Left lobe of liver (tissue), 2 donors: ENCODE measurements around the gene BRD1. TPM values are rescaled to one million over a fixed set of nuclear protein-coding genes. Genes with fewer than 3 reads are reported as not detected.
A peak's percentile ranks its signal among the peaks of the same experiment; 100 is the strongest.
"Not testable (repeated sequence)": the region's sequence is repeated elsewhere in the genome, so short reads cannot be mapped to it uniquely, and the experiment has no call there.

Experiments
- ATAC-seq: fragments of 200-7000 bp; cut with Tn5 transposase; one replicate; pipeline ENCODE4 v1.9.1; 2020; ENCODE audit warnings: mild to moderate bottlenecking, moderate library complexity
- DNase-seq: peaks from one replicate; pipeline ENCODE4 v3.0.0-alpha.2; 2020; ENCODE audit warnings: low spot score
- total RNA-seq: library from RNA; stranded (reverse); gene quantifications from one replicate; pipeline ENCODE4 v1.2.1, GENCODE V29; 2021
- donor health status: DM: no; HTN: no; CAD: no; lungs with moderate emphysema.
- donor health status: DM: no; HTN: yes; CAD: no.

Gene BRD1
- total RNA-seq, 1 donor from 2014 or later, result 17.9 TPM

DNA sequence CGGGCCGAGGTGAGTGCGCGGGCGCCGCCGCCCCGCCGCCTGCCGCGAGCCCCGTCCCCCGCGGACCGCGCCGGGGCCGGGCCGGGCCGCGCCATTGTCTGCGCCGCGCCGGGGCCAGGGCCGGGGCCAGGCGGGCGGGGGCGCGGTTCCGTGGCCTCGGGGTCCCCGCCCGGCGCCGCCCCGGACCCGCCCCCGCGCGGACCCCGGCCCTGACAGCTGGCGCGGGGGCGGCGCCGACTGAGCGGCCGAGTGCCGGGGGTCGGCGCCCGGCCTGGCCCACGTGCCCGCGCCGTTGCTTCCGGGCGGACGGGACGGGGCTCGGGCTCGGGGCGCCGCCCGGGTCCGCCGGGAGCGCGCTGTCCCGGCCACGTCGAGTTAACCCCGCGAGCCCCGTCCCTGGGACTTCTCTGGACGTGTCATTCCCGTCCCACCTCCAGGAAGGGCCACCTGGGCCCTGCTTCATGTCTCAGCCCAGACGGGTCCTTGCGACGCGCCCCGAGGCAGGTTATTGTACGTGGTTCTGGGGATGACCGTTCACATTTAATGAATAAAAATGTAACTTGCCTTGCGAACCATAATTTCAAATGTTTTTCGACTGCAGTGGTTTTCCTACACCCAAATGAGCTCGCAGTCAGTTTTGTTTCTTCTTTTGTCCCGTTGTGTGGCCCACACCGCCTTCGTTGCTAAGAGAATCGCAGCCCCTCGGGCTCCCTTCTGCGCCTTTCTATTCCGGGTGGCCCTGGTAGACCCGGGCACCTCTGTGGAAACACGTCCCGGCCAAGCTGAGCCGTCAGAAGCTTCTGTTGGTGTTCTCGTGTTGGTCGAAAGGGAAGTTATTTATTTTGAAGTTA is 26.5 kb upstream of the BRD1 start:
- peak; percentile 62 for DNase-seq
- no peak for ATAC-seq

DNA sequence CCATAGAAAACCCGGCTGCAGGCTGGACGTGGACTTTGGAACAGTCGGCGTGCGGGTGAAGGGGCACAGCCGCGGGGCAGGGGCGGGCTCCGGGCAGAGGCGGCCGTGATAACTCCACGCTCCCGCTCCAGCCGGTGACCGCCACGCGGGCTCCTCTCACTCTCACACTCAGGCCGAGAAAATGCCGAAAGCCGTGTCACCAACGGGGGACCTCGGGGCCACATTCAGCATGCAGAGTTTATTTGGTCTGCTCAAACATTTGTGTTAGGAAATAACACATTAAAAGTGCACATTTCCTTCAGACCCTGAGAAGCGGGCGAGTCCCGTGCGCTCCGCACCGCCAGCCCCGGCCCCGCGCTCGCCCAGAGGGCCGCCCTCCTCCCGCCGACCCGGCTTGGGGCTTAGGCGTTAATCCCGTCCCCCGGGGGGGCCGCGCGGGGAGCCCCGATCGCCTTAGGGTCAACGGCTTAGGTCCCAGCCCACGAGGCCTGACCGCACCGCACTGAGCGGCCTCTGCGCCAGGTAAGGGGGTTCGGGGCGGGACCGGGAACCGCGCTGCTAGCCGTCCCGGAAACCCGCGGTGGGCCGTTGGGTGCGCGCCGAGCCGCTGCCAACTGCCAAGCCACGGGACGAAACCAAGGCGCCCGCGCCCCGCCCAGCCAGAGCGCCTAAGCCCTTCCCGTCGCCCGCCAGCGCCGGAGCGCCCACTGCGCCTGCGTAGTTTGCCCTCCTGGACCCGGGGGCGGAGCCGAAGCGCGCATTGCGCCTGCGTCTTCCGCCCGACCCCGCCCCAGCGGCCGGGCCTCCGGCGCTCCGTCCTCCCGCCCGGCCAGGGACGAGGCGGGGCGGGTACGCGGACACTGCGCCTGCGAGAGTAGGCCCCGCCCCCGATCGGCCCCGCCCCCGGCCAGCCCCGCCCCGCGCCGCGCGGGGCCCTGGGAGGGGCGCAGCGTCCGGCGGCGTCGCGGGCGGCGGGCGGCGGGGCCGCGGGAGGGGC is 25.5 kb upstream of the BRD1 start, which contains the start of gene ZBED4:
ZBED4 (plus strand) TSS at position 947 of the 997 bp plus-strand sequence. CDS start 29,819 bp downstream, outside the sequence.
- DNase-seq, result peak; percentile 99
- peak; percentile 87 for ATAC-seq

DNA sequence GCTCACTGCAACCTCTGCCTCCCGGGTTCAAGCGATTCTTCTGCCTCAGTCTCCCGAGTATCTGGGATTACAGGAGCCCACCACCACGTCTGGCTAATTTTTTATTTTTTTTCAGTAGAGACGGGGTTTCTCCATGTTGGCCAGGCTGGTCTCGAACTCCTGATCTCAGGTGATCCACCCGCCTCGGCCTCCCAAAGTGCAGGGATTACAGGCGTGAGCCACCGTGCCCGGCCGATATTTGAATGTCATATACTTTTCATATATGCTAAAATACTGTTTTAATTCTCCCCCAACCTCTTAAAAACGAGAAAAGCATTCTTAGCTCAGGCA is 24.9 kb upstream of the BRD1 start:
- ATAC-seq, DNase-seq: not testable (repeated sequence)

DNA sequence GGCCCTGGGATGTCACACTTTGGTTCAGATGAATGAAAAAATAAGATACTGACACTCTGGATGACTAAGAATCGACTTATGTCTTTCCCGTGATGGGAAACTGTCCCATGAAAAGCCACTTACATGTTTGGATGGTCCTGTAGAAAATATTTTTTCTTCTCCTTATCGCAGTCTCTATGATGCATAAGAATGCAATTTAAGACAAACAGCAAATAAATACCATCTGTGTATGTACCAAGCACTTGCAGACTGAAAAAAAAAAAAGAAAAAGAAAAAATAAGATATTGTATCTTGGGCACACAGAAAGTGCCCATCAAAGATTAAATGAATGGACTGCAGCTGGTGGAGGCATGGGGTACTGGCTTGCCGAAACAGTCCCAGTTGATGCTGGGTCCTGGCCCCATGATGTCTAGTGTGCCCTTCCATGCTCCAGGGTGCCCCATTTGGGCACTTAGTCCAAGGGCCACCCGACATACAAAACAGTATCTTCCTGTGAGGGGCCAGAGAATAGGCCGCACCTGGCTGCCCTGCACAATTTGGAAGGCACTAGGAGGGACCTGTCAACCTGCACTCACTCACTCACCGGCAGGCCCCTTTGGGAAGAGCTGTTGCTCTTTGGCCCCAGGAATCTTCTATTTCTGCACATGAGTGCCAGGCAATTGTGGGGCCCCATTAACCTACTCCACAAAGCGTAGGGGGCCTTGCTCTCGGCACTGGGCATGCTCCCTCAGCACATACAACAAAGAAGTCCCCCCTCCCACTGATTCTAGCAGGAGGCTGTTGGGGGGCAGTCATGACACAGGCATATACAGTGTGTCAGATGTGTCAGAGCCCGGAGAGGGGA is 23.5 kb upstream of the BRD1 start:
- ATAC-seq (no peak), DNase-seq (no peak)

DNA sequence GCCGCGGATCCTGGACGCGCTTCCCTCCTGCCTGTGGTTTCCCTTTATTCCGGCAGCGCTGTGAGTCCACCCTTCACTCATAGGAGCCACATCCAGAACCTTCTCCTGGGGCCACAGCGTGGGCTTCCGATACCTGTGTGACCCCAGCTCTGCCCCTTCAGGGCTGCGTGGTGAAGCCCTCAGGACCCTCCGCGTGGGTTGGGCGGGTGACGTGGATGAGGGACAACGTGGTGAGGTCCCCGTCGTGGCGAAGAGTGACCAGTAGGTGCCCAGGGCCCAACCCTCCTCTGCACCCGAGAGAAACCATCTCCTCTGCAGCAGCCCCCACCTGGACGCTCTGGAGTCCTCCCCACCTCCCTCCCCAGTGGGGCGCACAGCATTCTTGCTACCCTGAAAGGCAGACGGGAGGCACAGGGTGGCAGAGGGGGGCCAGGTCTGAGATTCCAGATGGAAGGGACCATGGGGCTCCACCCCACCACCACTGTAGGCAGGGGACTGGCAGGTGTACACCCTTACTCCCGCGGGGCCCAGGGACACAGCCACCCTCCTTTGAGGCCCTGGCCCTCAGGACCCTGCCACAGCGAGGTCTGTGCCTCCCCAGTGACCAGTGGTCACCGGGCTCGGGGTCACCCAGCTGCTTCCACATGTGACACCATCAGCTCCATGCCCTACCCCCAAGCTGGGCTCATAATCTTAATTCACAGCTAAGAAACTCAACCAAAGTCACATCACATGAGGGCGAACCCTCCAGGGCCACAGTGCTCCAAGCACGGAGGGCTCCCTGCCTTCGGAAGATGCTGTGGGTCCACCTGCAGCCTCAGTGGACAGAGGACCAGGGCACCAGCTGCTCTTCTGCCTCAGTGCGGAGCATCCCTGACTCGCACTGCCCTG is 22.6 kb upstream of the BRD1 start:
- ATAC-seq (no peak), DNase-seq (no peak)

DNA sequence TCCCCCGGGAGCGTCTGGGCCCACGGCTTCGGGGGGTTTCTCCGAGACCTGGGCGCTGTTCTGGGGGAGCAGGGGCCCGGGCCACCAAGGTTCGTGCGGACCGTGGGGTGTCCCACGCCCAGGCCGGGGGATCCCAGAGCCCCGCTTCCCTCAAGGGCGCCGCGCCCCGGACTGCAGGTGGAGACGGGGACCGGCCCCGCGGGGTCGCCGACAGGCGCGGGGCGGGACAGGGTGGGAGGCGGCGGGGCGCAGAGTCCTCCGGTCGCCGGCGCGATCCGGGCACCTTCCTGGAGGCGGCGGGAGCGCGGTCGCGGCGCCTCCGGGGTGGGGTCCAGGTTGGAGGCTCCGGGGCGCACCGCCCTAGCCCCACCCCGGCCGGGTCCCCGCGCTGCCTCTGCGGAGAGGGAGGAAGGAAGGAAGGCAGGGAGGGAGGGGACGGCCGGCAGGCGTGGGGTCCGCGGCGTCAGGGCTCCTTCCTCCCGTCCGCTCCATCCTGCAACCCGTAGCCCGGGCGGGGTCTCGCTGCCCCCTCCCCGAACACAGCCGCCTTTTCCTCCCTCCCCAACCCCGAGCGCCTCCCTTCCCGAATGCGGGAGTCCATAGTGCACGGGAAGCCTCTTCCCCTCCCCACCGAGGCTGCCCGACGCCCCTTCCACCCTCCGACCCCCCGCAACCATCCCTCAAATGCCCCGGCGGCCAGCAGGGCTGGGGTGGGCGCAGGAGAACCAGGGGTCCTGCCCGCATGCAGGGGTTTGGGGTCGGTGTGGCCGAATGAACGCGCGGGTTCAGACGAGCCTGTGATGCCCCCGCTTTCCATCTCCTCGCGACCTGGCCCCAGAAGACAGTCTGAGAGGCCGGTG is 21.7 kb upstream of the BRD1 start:
- DNase-seq (no peak), ATAC-seq (no peak)

DNA sequence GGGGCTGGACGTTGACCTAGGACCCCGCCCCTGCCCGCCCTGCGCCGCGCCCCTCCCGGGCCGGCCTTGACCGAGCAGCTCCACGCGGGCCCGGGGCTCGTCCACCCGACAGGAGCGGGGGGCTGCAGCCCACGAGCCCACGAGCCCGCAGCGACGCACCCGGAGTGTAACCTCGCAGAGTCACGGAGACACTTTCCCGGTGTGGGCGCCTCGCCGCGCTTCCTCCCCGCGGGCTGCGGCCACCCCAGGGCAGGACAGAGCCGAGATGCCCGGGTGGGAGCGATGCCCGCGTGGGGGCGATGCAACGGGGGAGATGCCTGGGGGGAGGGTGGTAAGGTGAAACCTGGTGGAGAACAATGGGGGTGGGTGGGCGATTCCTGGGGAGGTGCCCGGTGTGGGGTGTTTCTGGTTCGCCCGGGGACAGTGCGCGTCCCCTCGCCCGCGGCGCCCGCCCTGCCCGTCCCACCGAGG is 21.1 kb upstream of the BRD1 start:
- no peak for DNase-seq
- ATAC-seq, result no peak

DNA sequence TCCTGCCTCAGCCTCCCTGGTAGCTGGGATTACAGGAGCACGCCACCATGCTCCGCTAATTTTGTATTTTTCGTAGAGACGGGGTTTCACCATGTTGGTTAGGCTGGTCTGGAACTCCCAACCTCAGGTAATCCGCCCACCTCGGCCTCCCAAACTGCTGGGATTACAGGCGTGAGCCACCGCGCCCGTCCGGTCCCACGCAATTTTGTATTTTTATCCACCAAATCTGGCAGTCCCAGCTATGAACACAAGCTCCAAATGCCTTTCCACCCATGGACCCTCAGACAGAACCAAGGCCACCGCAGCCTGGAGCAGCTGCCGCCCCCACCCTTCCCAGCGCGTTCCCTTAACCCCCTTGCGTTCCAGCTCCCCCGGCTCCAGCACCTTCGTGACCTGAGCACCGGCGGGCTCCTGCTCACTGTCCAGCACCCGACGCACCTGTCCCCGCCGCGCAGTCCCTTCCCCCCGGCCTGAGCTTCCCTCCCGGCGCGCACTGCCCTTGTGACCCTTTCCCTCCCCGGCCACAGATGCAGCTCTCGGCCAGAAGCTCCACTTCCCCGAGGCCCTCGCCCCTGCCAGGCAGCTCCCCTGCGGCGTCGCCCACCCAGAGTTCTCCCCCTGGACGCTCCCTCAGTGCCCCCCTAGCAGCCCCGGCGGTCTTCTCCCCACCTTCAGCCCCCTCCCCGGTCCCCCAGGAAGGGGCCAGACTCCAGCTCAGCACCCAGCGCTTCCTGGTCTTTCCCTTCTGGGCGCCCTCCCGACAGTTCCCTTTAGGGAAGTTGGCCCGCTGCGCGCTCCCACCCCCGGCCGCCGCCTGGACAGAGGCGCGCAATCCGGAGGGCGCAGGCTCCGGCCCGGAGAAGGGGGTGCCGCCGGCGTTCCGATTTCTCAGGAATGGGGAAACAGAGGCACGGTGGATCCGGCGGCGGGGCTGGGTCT is 20.3 kb upstream of the BRD1 start:
- DNase-seq, result no peak
- ATAC-seq, result peak; percentile 21

DNA sequence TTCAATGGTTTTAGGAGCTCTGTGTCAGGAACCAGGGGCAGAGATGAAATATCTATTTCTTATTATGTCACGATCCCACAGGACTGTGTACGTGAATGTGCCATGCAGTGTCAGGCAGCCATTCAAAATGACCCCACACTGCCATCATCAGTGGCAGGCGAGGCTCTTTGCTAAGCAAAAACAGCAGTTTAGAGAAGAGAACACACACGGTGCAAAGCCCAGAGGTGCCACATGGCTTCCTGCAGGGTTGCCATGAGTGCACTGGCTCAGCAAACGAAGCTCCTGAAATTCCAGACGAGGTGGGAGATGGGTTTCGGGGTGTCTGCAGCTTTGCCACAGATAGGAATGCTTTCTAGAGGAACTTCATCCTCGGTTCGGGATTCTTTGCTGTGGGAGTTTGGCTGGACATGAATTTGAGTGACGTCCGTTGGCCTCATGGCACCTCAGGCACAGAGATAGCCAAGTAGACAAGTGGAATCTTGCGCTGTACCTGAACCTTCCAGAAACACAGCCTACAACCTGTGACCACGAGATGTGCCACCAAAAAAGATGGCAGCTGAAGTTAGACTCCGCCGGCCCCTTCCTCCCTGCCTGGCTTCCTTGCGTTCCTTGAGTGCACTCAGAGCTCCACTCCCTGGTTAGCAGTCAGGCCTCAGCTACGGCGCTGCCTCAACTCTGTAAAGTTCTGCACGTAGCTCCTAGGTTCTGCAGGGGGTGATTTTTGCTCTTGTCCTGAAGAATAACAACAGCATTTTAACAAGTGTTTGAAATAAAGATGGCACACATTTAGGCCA is 18.2 kb upstream of the BRD1 start:
- ATAC-seq, result no peak
- DNase-seq, result no peak

DNA sequence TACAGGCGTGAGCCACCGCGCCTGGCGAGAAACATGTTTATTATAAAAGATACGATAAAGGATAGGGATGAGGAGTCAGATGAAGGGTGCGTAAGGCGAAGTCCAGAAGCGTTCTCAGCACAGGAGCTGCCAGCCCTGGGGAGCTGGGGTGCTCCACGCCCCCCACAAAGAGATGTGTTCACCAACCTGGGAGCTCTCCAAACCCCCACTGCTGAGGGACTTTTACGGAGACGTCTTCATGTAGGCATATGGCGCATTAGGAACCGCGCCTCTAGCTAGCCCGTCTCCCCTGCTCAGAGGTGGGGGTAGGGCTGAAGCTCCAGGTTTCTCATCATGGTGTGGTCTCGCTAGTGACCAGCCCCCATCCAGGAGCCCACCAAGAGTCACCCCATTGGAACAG is 17.6 kb upstream of the BRD1 start:
- DNase-seq (no peak), ATAC-seq (no peak)

DNA sequence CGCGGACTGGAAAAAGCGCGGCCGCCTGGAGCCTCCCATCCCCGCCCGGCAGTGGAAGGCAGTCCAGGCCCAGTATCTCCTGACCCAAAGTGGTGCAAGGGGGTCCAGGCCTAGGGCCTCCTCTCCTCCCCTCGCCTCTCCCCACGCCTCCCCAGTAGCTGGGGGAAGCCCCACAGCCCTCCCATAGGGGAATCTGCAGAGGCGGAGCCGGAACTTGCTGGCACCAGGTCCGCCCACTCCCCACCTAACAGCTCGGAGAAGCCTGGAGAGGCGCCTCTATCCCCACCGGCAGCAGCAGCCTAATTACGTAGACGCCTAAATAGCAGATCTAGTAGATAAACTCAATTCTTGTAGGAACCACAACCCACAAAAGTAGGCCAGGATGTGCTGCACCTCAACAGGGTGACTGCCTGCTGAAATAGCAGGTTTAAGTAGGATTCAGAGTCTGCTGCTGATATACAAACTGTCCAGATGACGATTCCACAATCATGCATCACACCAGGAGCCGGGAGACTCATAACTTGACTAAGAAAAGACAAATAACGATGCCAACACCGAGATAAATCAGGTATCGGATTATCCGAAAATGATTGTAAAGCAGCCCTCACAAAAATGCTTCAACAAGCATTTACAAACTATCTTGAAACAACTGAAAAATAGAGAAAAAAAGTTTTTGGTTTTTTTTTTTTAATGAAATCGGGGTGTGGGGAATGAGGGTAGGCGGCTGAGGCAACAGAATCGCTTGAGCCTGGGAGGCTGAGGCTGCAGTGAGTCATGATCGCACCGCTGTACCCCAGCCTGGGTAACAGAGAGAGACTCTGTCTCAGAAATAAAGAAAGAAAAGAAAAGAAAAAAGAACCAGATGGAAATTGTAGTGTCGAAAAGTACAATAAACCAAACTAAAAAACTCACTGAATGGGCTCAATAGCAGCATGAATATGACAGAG is 11.4 kb upstream of the BRD1 start:
- no peak for DNase-seq
- ATAC-seq, result no peak

DNA sequence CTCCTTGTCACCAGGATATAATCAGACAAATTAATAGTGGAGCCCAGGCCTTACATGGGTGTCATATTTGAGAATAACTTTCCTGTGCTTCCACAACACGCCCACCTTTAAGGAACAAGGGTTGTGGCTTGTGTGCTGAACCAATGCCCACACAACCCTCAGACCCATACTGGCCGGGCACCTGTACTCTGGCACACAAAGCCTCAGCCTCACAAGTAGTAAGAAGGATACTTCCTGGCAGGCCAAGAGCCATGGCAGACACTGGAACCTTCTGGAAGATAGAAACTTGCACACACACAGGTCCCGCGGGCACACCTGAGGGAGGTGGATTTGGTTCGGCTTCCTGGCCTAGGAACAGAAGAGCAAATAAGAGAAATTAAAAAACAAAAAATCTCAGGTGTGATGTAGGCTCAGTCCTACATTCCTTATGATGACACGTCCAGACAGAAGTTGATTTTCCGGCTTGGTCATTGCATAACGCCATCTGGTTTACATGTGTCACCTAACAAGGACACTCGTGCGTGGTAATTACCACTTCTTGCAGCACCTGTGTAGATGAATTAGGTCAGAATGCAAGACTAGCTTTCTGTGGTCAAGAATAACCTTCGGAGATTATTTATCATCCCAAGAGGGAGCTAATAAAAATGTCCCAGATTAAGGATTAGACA is 5.8 kb upstream of the BRD1 start:
- ATAC-seq (no peak), DNase-seq (no peak)

DNA sequence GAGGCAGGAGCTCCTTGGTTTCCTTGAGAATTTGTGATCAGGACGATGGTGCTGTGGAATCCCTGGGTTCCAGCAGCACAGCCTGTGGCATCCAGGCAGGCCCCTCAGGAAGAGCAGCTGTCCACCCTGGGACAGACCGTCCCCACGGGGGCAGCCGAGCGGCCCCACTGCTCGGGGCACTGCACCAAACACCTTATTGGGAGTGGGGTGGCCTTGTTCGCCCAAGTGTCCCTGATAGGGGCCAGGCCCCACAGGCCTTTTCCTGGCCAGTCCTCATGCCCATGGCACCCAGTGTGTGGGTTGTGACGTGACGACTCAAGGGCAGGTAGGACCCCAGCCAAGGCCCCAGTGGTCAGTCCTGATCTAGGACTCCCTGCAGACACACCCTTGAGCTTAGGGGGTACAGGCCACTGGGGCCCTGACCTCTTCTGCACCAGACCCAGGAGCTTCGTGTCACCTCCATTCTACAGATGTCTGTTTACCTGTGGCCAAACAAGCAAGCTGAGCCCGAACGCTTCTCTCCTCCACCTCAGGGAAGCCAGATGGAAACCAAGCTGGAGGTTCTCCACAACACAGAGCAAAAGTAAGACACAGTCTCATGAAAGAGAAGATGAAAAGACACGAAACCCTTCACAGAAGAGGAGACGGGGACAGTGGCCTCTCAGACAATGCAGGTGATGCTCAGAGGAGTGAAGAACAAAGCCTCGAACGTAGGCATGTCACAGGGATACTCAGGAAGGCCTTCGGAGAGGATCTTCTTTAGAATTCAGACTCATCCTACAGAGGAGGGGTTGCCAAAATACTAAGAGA is 1.6 kb upstream of the BRD1 start:
- no peak for DNase-seq
- no peak for ATAC-seq

DNA sequence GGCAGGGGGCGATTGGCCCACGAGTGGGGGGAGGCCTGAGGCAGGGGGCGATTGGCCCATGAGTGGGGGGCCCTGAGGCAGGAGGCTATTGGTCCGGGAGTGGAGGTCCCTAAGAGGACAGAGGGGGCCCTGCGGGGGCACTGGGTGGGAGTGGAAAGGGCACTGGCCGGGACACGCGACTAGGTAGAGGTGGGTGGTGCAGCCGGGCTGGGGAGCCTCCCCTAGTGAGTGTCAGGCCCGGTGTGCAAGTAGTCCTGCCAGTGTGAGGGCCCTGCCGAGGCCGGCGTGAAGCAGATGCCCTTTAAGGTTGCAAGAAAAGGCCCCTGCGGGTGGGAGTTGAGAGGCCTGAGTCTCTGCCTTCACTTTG is 909 bp upstream of the BRD1 start:
- DNase-seq (no peak), ATAC-seq (no peak)
